GM21381 (cell line): ENCODE measurements around the gene PAF1.
"Not testable (repeated sequence)": the region's sequence is repeated elsewhere in the genome, so short reads cannot be mapped to it uniquely, and the experiment has no call there.

Experiments used
- ATAC-seq: cut with Tn5 transposase; IDR thresholded peaks from one replicate; pipeline ENCODE4 v1.9.1; 2021; ENCODE audit warnings: mild to moderate bottlenecking, moderate library complexity; ENCODE audit not compliant: unreplicated experiment

PAF1 gene

GRCh38 chr19:39356647-39357046, 34.3 kb downstream of the PAF1 start:
- no peak for ATAC-seq

GRCh38 chr19:39356073-39356472, 34.8 kb downstream of the PAF1 start:
- ATAC-seq = no peak

- no peak for ATAC-seq
Observed at GRCh38 chr19:39355253-39355652, 35.7 kb downstream of the PAF1 start.

- ATAC-seq = no peak
Observed at GRCh38 chr19:39352381-39353255, 38.3 kb downstream of the PAF1 start.

- ATAC-seq = peak; percentile 65
Observed at GRCh38 chr19:39351537-39352064, 39.3 kb downstream of the PAF1 start.

- no peak for ATAC-seq
Observed at GRCh38 chr19:39350156-39350555, 40.8 kb downstream of the PAF1 start.

GRCh38 chr19:39349326-39349725, 41.6 kb downstream of the PAF1 start:
- no peak for ATAC-seq

- ATAC-seq = no peak
Observed at GRCh38 chr19:39347332-39348164, 43.4 kb downstream of the PAF1 start.

GRCh38 chr19:39345956-39346355, 45.0 kb downstream of the PAF1 start:
- ATAC-seq = no peak

GRCh38 chr19:39342647-39343305, 48.1 kb downstream of the PAF1 start:
- no peak for ATAC-seq

- ATAC-seq = peak; percentile 92
Observed at GRCh38 chr19:39341719-39342604, 48.9 kb downstream of the PAF1 start, which contains the start of gene SAMD4B. TSS of gene SAMD4B (plus strand) at chr19:39342421. CDS start at chr19:39356894, 14,473 bp downstream.

- no peak for ATAC-seq
Observed at GRCh38 chr19:39341129-39341718, 49.7 kb downstream of the PAF1 start.

GRCh38 chr19:39340156-39340555, 50.8 kb downstream of the PAF1 start:
- ATAC-seq = not testable (repeated sequence)

GRCh38 chr19:39339674-39340073, 51.2 kb downstream of the PAF1 start:
- no peak for ATAC-seq

- no peak for ATAC-seq
Observed at GRCh38 chr19:39336483-39336882, 54.4 kb downstream of the PAF1 start.
